NCI-H128 (cell line): Measurements from ENCODE around the gene LAS1L.
"Not testable (repeated sequence)": the region's sequence is repeated elsewhere in the genome, so short reads cannot be mapped to it uniquely, and the experiment has no call there.

ENCODE experiments used
- DNase-seq: peaks from one replicate; lab custom pipeline; 2025; ENCODE audit not compliant: unreplicated experiment; lab: John Stamatoyannopoulos, UW

LAS1L gene

GRCh38 chrX:65518980-65519379 lies 15.6 kb downstream of the LAS1L start:
- not testable (repeated sequence) for DNase-seq

GRCh38 chrX:65517923-65518322 lies 16.7 kb downstream of the LAS1L start:
- DNase-seq, result no peak

GRCh38 chrX:65516756-65517155 lies 17.8 kb downstream of the LAS1L start:
- no peak for DNase-seq

- no peak for DNase-seq
These were observed 21.0 kb downstream of the LAS1L start for GRCh38 chrX:65513610-65514009.

- DNase-seq, result no peak
These were observed 25.2 kb downstream of the LAS1L start for GRCh38 chrX:65509400-65509799.

- no peak for DNase-seq
These were observed 25.7 kb downstream of the LAS1L start for GRCh38 chrX:65508851-65509250.

GRCh38 chrX:65502618-65503017 lies 32.0 kb downstream of the LAS1L start:
- no peak for DNase-seq

GRCh38 chrX:65493431-65493830 lies 41.2 kb downstream of the LAS1L start:
- no peak for DNase-seq

GRCh38 chrX:65491620-65492019 lies 43.0 kb downstream of the LAS1L start:
- no peak for DNase-seq

- no peak for DNase-seq
These were observed 46.1 kb downstream of the LAS1L start for GRCh38 chrX:65488495-65488894.

- DNase-seq, result no peak
These were observed 53.6 kb downstream of the LAS1L start for GRCh38 chrX:65480960-65481359.

- not testable (repeated sequence) for DNase-seq
These were observed 55.5 kb downstream of the LAS1L start for GRCh38 chrX:65479102-65479501.

- no peak for DNase-seq
These were observed 58.0 kb downstream of the LAS1L start for GRCh38 chrX:65476564-65476963.

- DNase-seq, result no peak
These were observed 71.0 kb downstream of the LAS1L start for GRCh38 chrX:65463550-65463949.
